B cell (primary cell): ENCODE data around the gene TRIM38. TPM values are rescaled to one million over a fixed set of nuclear protein-coding genes. Genes with fewer than 3 reads are reported as not detected.

Source experiments
- ATAC-seq: fragments of 200-7000 bp; cut with Tn5 transposase; one replicate; pipeline ENCODE4 v1.10.0; 2021; ENCODE audit warnings: low read depth, mild to moderate bottlenecking, moderate number of reproducible peaks, moderate library complexity
- CTCF ChIA-PET: fragments of 350-600 bp; sonication (Branson Sonifier 250); formaldehyde crosslinking; loops from one replicate; lab custom pipeline; 2021; ENCODE audit warnings: antibody characterized with exemption, inconsistent platforms; lab: Charles Lee
- POLR2A ChIA-PET: fragments of 350-600 bp; sonication (Branson Sonifier 250); formaldehyde crosslinking; loops from one replicate; lab custom pipeline; 2021; ENCODE audit warnings: antibody characterized with exemption; lab: Charles Lee
- DNase-seq: peaks from one replicate; pipeline ENCODE4 v3.0.0; 2013
- H2AFZ ChIP-seq: 2 replicates; pipeline ENCODE4 v1.6.1; 2012; ENCODE audit warnings: mild to moderate bottlenecking, low read depth, low read length; ENCODE audit not compliant: insufficient read depth, poor library complexity, severe bottlenecking
- H3K27ac ChIP-seq, 2 donors: 1 replicate in 1 of 2; 2 replicates in 1 of 2; pipeline ENCODE4 v1.5.1; 2012 to 2013; ENCODE audit warnings: low read length in 2 of 2, mild to moderate bottlenecking in 2 of 2, moderate library complexity in 1 of 2
- H3K27me3 ChIP-seq, 4 experiments: fragments of 200-600 bp in 1 of 4; sonication (generic) in 1 of 4; replicated peaks in 1 of 4; 1 replicate in 2 of 4; 2 replicates in 2 of 4; pipeline versions ENCODE4 v1.6.1 to v1.7.0; 2013 to 2016; ENCODE audit warnings: low read length in 3 of 4, mild to moderate bottlenecking in 2 of 4, mixed read lengths in 1 of 4, moderate library complexity in 1 of 4; ENCODE audit not compliant: insufficient read depth in 4 of 4, control insufficient read depth in 3 of 4; ENCODE audit errors: control extremely low read depth in 1 of 4
- H3K36me3 ChIP-seq, 2 experiments: replicated peaks in 1 of 2; 1 replicate in 1 of 2; 2 replicates in 1 of 2; pipeline versions ENCODE4 v1.6.1 to v1.7.1; 2013; ENCODE audit warnings: low read length in 1 of 2; ENCODE audit not compliant: insufficient read depth in 2 of 2, control insufficient read depth in 1 of 2; ENCODE audit errors: control extremely low read depth in 1 of 2, extremely low read depth in 1 of 2
- H3K4me1 ChIP-seq, 2 donors: fragments of 200-600 bp in 1 of 2; sonication (generic) in 1 of 2; 1 replicate in 1 of 2; 2 replicates in 1 of 2; pipeline versions ENCODE4 v1.5.1 to v1.6.1; 2013 to 2017; ENCODE audit warnings: low read length in 2 of 2; ENCODE audit not compliant: control insufficient read depth in 2 of 2, insufficient read depth in 2 of 2
- H3K4me2 ChIP-seq: replicated peaks from 2 replicates; pipeline ENCODE3; 2012; ENCODE audit warnings: mild to moderate bottlenecking, low read depth, low read length; ENCODE audit not compliant: poor library complexity, severe bottlenecking
- H3K4me3 ChIP-seq, 5 experiments: fragments of 200-600 bp in 1 of 5; sonication (generic) in 1 of 5; 1 replicate in 3 of 5; 2 replicates in 2 of 5; pipeline versions ENCODE4 v1.5.1 to v1.7.0; 2011 to 2016; ENCODE audit warnings: low read length in 4 of 5, mild to moderate bottlenecking in 4 of 5, low read depth in 2 of 5, control low read depth in 1 of 5, moderate library complexity in 1 of 5; ENCODE audit not compliant: insufficient read depth in 1 of 5; ENCODE audit errors: control extremely low read depth in 1 of 5, extremely low read depth in 1 of 5
- H3K79me2 ChIP-seq: fragments of 200-600 bp; sonication (generic); one replicate; pipeline ENCODE4 v1.6.0; 2016; ENCODE audit warnings: low read length; ENCODE audit not compliant: control insufficient read depth, insufficient read depth
- H3K9ac ChIP-seq: fragments of 200-600 bp; sonication (generic); 2 replicates; pipeline ENCODE4 v1.6.1; 2017; ENCODE audit warnings: mild to moderate bottlenecking, low read length, moderate library complexity
- H3K9me3 ChIP-seq, 3 donors: one replicate each; pipeline versions ENCODE4 v1.6.1 to v1.7.1; 2013; ENCODE audit warnings: low read length in 2 of 3; ENCODE audit not compliant: control insufficient read depth in 2 of 3, insufficient read depth in 1 of 3; ENCODE audit errors: control extremely low read depth in 1 of 3
- H4K20me1 ChIP-seq: 2 replicates; pipeline ENCODE4 v1.6.0; 2012; ENCODE audit warnings: mild to moderate bottlenecking, low read length; ENCODE audit not compliant: insufficient read depth, control insufficient read depth, poor library complexity, severe bottlenecking
- H3K27ac Mint-ChIP-seq: one replicate; pipeline ENCODE4 v1.8.0; 2021; ENCODE audit warnings: mixed read lengths
- H3K27me3 Mint-ChIP-seq: one replicate; pipeline ENCODE4 v1.8.0; 2021; ENCODE audit warnings: mixed read lengths
- H3K4me1 Mint-ChIP-seq: one replicate; pipeline ENCODE4 v1.8.0; 2021; ENCODE audit warnings: mixed read lengths
- H3K4me3 Mint-ChIP-seq: one replicate; pipeline ENCODE4 v1.8.0; 2021; ENCODE audit warnings: mixed read lengths
- H3K9me3 Mint-ChIP-seq: one replicate; pipeline ENCODE4 v1.8.0; 2022; ENCODE audit warnings: mixed read lengths; ENCODE audit not compliant: insufficient read depth
- EZH2 ChIP-seq: IDR thresholded peaks from 2 replicates; pipeline ENCODE4 v1.6.1; 2012; ENCODE audit warnings: borderline replicate concordance, low read depth, mild to moderate bottlenecking, moderate library complexity, low read length; ENCODE audit not compliant: insufficient read depth, poor library complexity, severe bottlenecking
- WGBS: methylation state at CpG from one replicate; pipeline ENCODE4 v1.1.5; 2013; ENCODE audit warnings: missing lambda C conversion rate; ENCODE audit not compliant: insufficient coverage; 5-methylcytosine and 5-hydroxymethylcytosine counted together
- intact Hi-C: fragments of 100-400 bp; cut with micrococcal nuclease; formaldehyde crosslinking; loops from one replicate; pipeline ENCODE4 v1.10.0; 2022
- polyA plus RNA-seq: library from polyadenylated mRNA; depleted of rRNA; stranded (reverse); fragments of >200 nt; gene quantifications from 2 replicates; pipeline ENCODE4 v1.2.3, GENCODE V29; 2012
- total RNA-seq, 2 donors: library from RNA; stranded (reverse); fragments of 120-200 nt in 1 of 2; gene quantifications; 1 replicate in 1 of 2; 2 replicates in 1 of 2; pipeline versions ENCODE4 v1.2.3 to v1.2.4, GENCODE V29; 2013 to 2022
- TF ChIP-seq, protein P1 (sequence below): fragments of 200-600 bp; IDR thresholded peaks from one replicate; pipeline ENCODE4 v1.8.0; 2022; ENCODE audit warnings: antibody characterized with exemption, mild to moderate bottlenecking

The TRIM38 gene
- total and polyA plus RNA-seq, 2 donors (not counting 1 experiment from before 2014, with no cell fraction given) = 29.3 to 57.2 TPM

- H3K9me3 Mint-ChIP-seq = no peaks in the 10 kb centered on the region
- peak overlapping the region; percentile 30 for H3K4me3 Mint-ChIP-seq
- WGBS = no CpG with 5 or more reads among the region's 1 CpG
- no peaks in the 10 kb centered on the region for H3K27me3 ChIP-seq
- H3K9me3 ChIP-seq = peaks cover 3 to 14% (median 11%) of the 10 kb centered on the region in 3 donors
- no peak for DNase-seq
- peaks cover 4% of the 10 kb centered on the region for H3K79me2 ChIP-seq
- peak overlapping the region; percentile 92 for H3K4me2 ChIP-seq
- H4K20me1 ChIP-seq = no peaks in the 10 kb centered on the region
- H3K4me3 ChIP-seq = peak overlapping the region in 1 of 5 experiments; percentile 88
- no peaks in the 10 kb centered on the region for H3K36me3 ChIP-seq
- ChIA-PET CTCF (interaction anchor here (1.4 to 9.4 kb wide), 7 partner anchors 10 to 234 kb away, joined by 4 to 71 read pairs (median 13); a partner anchor contains a TSS), POLR2A (interaction anchor here (0.6 to 4.8 kb wide), 12 partner anchors 10 to 1124 kb away, joined by 3 to 77 read pairs (median 16); a partner anchor contains a TSS)
- no peak overlapping the region for H2AFZ ChIP-seq
- peaks cover 20 to 31% of the 10 kb centered on the region in 2 donors for H3K4me1 ChIP-seq
- H3K27ac Mint-ChIP-seq = peak overlapping the region; percentile 15
- no peaks in the 10 kb centered on the region for H3K27me3 Mint-ChIP-seq
- peaks cover 49% of the 10 kb centered on the region for H3K4me1 Mint-ChIP-seq
- peak overlapping the region in 1 of 2 donors; percentile 99 for H3K27ac ChIP-seq
- intact Hi-C loops = loop anchor here (5.0 to 10.0 kb wide), 4 partner anchors 532 to 1482 kb away; partner anchors contain the start of gene ABT1
- no peak for ATAC-seq
- TF ChIP-seq, protein P1, sequence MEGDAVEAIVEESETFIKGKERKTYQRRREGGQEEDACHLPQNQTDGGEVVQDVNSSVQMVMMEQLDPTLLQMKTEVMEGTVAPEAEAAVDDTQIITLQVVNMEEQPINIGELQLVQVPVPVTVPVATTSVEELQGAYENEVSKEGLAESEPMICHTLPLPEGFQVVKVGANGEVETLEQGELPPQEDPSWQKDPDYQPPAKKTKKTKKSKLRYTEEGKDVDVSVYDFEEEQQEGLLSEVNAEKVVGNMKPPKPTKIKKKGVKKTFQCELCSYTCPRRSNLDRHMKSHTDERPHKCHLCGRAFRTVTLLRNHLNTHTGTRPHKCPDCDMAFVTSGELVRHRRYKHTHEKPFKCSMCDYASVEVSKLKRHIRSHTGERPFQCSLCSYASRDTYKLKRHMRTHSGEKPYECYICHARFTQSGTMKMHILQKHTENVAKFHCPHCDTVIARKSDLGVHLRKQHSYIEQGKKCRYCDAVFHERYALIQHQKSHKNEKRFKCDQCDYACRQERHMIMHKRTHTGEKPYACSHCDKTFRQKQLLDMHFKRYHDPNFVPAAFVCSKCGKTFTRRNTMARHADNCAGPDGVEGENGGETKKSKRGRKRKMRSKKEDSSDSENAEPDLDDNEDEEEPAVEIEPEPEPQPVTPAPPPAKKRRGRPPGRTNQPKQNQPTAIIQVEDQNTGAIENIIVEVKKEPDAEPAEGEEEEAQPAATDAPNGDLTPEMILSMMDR = no peak
- TF ChIP-seq EZH2 = no peak
- H3K9ac ChIP-seq = no peak overlapping the region
Measured at GRCh38 chr6:26022737-26023136, 60.1 kb downstream of the TRIM38 start.

- H3K79me2 ChIP-seq = peaks cover 4% of the 10 kb centered on the region
- Mint-ChIP-seq H3K4me3 (peak overlapping the region; percentile 59), H3K27me3 (no peaks in the 10 kb centered on the region), H3K27ac (peak overlapping the region; percentile 38), H3K9me3 (peaks cover 3% of the 10 kb centered on the region), H3K4me1 (peaks cover 51% of the 10 kb centered on the region)
- no peak for DNase-seq
- no peaks in the 10 kb centered on the region for H3K36me3 ChIP-seq
- WGBS = 100% methylated on average over 1 of the region's 3 CpGs
- no peaks in the 10 kb centered on the region for H3K27me3 ChIP-seq
- intact Hi-C loops = loop anchor here (5.0 to 10.0 kb wide), 4 partner anchors 530 to 1480 kb away; partner anchors contain the start of gene ABT1
- no peak overlapping the region for H2AFZ ChIP-seq
- no peak overlapping the region for H3K27ac ChIP-seq
- TF ChIP-seq, protein P1 = no peak
- no peak for TF ChIP-seq EZH2
- no peak overlapping the region for H3K9ac ChIP-seq
- no peak overlapping the region for H3K4me3 ChIP-seq
- peaks cover 22 to 31% of the 10 kb centered on the region in 2 donors for H3K4me1 ChIP-seq
- ChIA-PET CTCF (interaction anchor here (3.5 to 9.4 kb wide), 4 partner anchors 8 to 38 kb away, joined by 25 to 71 read pairs (median 46); a partner anchor contains a TSS), POLR2A (interaction anchor here (2.0 to 2.8 kb wide), 2 partner anchors 32 to 79 kb away, joined by 10 to 20 read pairs; a partner anchor contains a TSS)
- no peaks in the 10 kb centered on the region for H4K20me1 ChIP-seq
- no peak overlapping the region for H3K4me2 ChIP-seq
- peaks cover 0 to 5% (median 4%) of the 10 kb centered on the region in 3 donors for H3K9me3 ChIP-seq
- ATAC-seq = no peak
Measured at GRCh38 chr6:26024651-26025046, 62.0 kb downstream of the TRIM38 start.
